Transverse colon (tissue), 4 donors: ENCODE measurements around the gene EPM2AIP1. TPM values are rescaled to one million over a fixed set of nuclear protein-coding genes. Genes with fewer than 3 reads are reported as not detected.

Source experiments
- DNase-seq: peaks from one replicate; pipeline ENCODE4 v3.0.0-alpha.2; 2019
- H3K27ac ChIP-seq, 4 donors: fragments of 200-600 bp; sonication (generic); 2 replicates each; pipeline ENCODE4 v1.5.1; 2016 to 2018; ENCODE audit warnings: inconsistent platforms in 4 of 4
- H3K27me3 ChIP-seq: fragments of 200-600 bp; sonication (generic); 2 replicates; pipeline ENCODE4 v1.5.1; 2017; ENCODE audit warnings: inconsistent platforms
- H3K36me3 ChIP-seq, 4 donors: fragments of 200-600 bp; sonication (generic); 2 replicates each; pipeline ENCODE4 v1.5.1; 2017 to 2019; ENCODE audit warnings: inconsistent platforms in 4 of 4
- H3K4me1 ChIP-seq, 4 donors: fragments of 200-600 bp; sonication (generic); 2 replicates each; pipeline ENCODE4 v1.5.1; 2017 to 2020; ENCODE audit warnings: inconsistent platforms in 4 of 4
- H3K4me3 ChIP-seq, 4 donors: fragments of 200-600 bp; sonication (generic); 1 replicate in 1 of 4; 2 replicates in 3 of 4; pipeline versions ENCODE4 v1.5.1 to v1.6.1; 2017 to 2019; ENCODE audit warnings: inconsistent platforms in 4 of 4
- H3K9me3 ChIP-seq, 2 donors: fragments of 200-600 bp; sonication (generic); 2 replicates each; pipeline ENCODE4 v1.5.1; 2017 to 2019; ENCODE audit warnings: inconsistent platforms in 2 of 2
- EP300 ChIP-seq: sonication (generic); formaldehyde crosslinking; IDR thresholded peaks from one replicate; pipeline ENCODE4 v1.6.1; 2017; ENCODE audit warnings: antibody characterized with exemption, low read depth
- POLR2A ChIP-seq: fragments of 450-650 bp; IDR thresholded peaks from one replicate; pipeline ENCODE4 v1.6.1; 2016; ENCODE audit warnings: antibody characterized with exemption, mild to moderate bottlenecking, moderate library complexity
- POLR2AphosphoS5 ChIP-seq, 3 donors: sonication (generic); formaldehyde crosslinking; IDR thresholded peaks; one replicate each; pipeline ENCODE4 v1.6.1; 2016; ENCODE audit warnings: antibody characterized with exemption in 3 of 3
- WGBS, 2 donors: methylation state at CpG; one replicate each; pipeline ENCODE4 v1.1.5; 2018; ENCODE audit warnings: low coverage in 1 of 2; 5-methylcytosine and 5-hydroxymethylcytosine counted together
- in situ Hi-C, 4 donors: fragments of 200-750 bp; cut with MboI; loops; one replicate each; pipeline versions ENCODE4 v1.15.0 to v1.15.1; 2017; ENCODE audit warnings: low sequenced_read_pairs in 3 of 4, low pct_ligation_motif_present in 1 of 4, low pct_unique_long_range_greater_than_20kb in 1 of 4
- intact Hi-C: fragments of 100-400 bp; cut with DNase I; formaldehyde crosslinking; loops from one replicate; pipeline ENCODE4 v1.15.1; 2023; ENCODE audit warnings: low total_unique reads
- total RNA-seq, 4 donors: library from RNA; depleted of rRNA; stranded (reverse); fragments of >200 nt; gene quantifications; one replicate each; pipeline ENCODE4 v1.1.0, GENCODE V29; 2016
- TF ChIP-seq, protein P1 (sequence below), 5 experiments: fragments of 200-600 bp in 3 of 5; fragments of 450-650 bp in 2 of 5; sonication (generic) in 3 of 5; IDR thresholded peaks; 1 replicate in 2 of 5; 2 replicates in 3 of 5; pipeline ENCODE4 v1.5.1; 2016 to 2017; ENCODE audit warnings: antibody characterized with exemption in 5 of 5, inconsistent platforms in 3 of 5, mild to moderate bottlenecking in 2 of 5, moderate library complexity in 1 of 5

The EPM2AIP1 gene
- total RNA-seq, 4 donors from 2014 or later = 5.8 to 22.9 (median 7.1) TPM

DNA sequence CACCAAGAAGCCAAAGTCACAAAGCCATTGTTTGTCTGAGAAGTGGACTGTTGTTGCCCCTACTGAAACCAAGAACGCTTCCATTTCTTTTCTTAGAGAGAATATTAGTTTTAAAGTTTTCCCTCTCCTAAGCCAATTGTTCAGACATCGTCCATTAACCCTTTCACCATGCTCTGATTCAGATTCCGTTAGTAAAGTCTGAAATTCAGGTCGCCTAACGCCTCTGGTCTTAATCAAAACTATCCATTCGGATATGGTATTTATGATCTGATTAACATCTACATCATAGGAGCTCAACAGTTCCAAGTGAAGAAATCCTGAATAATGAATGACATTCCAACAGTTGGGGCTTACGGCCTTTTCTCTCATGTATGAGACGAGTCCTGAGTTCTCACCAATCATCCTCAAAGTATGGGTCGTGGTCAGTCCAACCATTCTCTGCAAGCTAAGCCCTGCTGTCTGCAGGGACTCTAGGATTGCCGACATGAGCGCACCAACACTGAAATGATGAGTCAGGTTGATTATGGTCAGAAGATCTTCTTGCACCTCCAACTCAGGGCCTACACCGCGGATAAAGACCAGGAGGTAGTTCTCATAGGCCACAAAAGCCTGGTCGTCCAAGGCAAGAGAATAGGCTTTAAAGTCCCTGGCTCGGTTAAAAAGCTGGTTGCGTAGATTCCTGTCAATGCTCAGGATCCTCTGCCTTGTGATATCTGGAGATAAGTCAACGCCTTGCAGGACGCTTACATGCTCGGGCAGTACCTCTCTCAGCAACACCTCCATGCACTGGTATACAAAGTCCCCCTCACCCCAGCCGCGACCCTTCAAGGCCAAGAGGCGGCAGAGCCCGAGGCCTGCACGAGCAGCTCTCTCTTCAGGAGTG is 767 bp downstream of the EPM2AIP1 start:
- Histone ChIP-seq H3K4me3 (peak overlapping the region; percentile 17 to 80 (median 66)), H3K9me3 (no peaks in the 10 kb centered on the region), H3K36me3 (peaks cover 0 to 9% (median 3%) of the 10 kb centered on the region in 4 donors), H3K27ac (peak overlapping the region; percentile 90 to 100 (median 98)), H3K4me1 (peaks cover 27 to 59% (median 43%) of the 10 kb centered on the region in 4 donors), H3K27me3 (no peaks in the 10 kb centered on the region)
- DNase-seq = peak; percentile 35
- intact Hi-C loops = no loop called here
- no peak for TF ChIP-seq POLR2AphosphoS5 (IDR thresholded peaks at IDR 0.05)
- TF ChIP-seq EP300 = no peak
- TF ChIP-seq, protein P1, sequence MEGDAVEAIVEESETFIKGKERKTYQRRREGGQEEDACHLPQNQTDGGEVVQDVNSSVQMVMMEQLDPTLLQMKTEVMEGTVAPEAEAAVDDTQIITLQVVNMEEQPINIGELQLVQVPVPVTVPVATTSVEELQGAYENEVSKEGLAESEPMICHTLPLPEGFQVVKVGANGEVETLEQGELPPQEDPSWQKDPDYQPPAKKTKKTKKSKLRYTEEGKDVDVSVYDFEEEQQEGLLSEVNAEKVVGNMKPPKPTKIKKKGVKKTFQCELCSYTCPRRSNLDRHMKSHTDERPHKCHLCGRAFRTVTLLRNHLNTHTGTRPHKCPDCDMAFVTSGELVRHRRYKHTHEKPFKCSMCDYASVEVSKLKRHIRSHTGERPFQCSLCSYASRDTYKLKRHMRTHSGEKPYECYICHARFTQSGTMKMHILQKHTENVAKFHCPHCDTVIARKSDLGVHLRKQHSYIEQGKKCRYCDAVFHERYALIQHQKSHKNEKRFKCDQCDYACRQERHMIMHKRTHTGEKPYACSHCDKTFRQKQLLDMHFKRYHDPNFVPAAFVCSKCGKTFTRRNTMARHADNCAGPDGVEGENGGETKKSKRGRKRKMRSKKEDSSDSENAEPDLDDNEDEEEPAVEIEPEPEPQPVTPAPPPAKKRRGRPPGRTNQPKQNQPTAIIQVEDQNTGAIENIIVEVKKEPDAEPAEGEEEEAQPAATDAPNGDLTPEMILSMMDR (IDR thresholded peaks at IDR 0.05) = no peak
- no peak for TF ChIP-seq POLR2A
- in situ Hi-C loops = no loop called here
- WGBS, 2 donors = 27 to 32% methylated on average over 10 to 24 of the region's 24 CpGs

DNA sequence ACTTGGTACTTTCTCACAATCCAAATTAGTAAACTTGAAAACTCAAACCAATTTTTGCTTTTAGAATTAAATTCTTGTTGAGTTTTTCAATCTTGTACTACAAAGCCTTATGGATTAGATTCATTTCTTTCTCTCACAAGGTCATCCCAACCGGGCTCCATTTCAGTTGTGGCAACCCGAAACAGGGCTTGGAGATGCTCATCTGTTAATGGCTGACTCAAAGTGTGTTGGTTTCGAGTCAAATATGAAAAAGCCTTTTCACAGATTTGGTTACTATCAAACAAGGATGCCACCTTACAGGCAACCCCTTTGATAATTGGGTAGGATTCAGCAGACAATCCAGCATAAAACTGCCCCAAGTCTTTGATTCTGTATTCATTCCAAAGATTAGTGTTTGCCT is 1.8 kb downstream of the EPM2AIP1 start:
- peak overlapping the region; percentile 90 to 100 (median 98) for H3K27ac ChIP-seq

DNA sequence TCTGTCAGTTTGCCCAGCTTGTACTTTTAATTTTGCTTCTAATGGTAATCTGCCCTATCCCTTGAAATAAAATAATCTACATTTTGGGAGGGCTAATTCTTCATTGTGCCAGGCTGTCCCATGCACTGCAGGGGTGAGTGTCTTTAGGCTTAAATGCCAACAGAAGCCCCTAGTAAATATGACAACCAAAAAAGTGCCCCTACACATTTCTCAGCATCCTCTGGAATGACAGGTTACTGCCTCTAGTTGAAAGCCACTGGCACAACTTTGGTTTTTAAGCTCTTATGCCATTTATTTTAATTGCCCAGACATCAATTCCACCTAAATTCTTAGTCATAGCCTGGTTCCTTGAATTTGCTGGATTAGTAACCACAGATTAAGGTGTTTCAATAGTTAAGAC is 3.4 kb downstream of the EPM2AIP1 start:
- DNase-seq = no peak
- TF ChIP-seq POLR2A (no peak), POLR2AphosphoS5 (IDR thresholded peaks at IDR 0.05) (no peak), EP300 (no peak)
- TF ChIP-seq, protein P1 (IDR thresholded peaks at IDR 0.05) = no peak
- intact Hi-C loops (no loop called here), in situ Hi-C loops (no loop called here)
- Histone ChIP-seq H3K4me1 (peaks cover 27 to 54% (median 42%) of the 10 kb centered on the region in 4 donors), H3K4me3 (peak overlapping the region in 1 of 4 donors; percentile 80), H3K36me3 (peaks cover 0 to 31% (median 6%) of the 10 kb centered on the region in 4 donors), H3K9me3 (no peaks in the 10 kb centered on the region), H3K27me3 (no peaks in the 10 kb centered on the region), H3K27ac (no peak overlapping the region)

More for the DNA sequence above, 1.8 kb downstream of the EPM2AIP1 start:
- intact Hi-C loops = no loop called here
- H3K9me3 ChIP-seq = no peaks in the 10 kb centered on the region
- no peak for TF ChIP-seq POLR2AphosphoS5 (IDR thresholded peaks at IDR 0.05)
- no peak for TF ChIP-seq POLR2A
- TF ChIP-seq EP300 = no peak
- peak overlapping the region in 1 of 4 donors; percentile 80 for H3K4me3 ChIP-seq
- 81 to 83% methylated on average over 3 of the region's 3 CpGs for WGBS, 2 donors
- no peaks in the 10 kb centered on the region for H3K27me3 ChIP-seq
- DNase-seq = no peak
- H3K4me1 ChIP-seq = peaks cover 27 to 59% (median 43%) of the 10 kb centered on the region in 4 donors
- in situ Hi-C loops = no loop called here
- H3K36me3 ChIP-seq = peaks cover 0 to 15% (median 2%) of the 10 kb centered on the region in 4 donors

DNA sequence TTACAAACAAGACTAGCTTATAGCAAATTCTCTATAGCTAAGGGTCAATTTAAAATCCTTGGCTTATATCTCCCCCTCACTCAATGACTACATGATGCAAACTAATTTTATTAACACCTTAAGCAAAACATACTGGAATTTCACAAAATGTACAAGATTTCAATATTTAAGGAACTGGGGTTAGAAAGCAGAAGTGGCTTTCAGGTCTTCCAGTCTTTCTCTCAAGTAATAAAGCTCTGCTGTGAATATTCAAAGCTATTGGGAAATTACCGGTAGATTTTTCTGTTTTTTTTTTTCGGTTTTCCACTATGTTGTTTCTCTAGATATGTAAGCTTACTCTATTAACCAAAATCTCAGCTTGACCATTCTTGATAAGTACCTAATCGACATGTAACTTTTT is 3.9 kb downstream of the EPM2AIP1 start:
- H3K9me3 ChIP-seq = no peaks in the 10 kb centered on the region
- H3K4me3 ChIP-seq = peak overlapping the region in 1 of 4 donors; percentile 80
- TF ChIP-seq POLR2AphosphoS5 (IDR thresholded peaks at IDR 0.05) (no peak), POLR2A (no peak), EP300 (no peak)
- TF ChIP-seq, protein P1 (IDR thresholded peaks at IDR 0.05) = no peak
- no peaks in the 10 kb centered on the region for H3K27me3 ChIP-seq
- intact Hi-C loops = no loop called here
- in situ Hi-C loops = no loop called here
- DNase-seq = no peak
- peaks cover 22 to 48% (median 36%) of the 10 kb centered on the region in 4 donors for H3K4me1 ChIP-seq
- no peak overlapping the region for H3K27ac ChIP-seq
- WGBS, 2 donors = 61 to 69% methylated on average over 3 of the region's 3 CpGs
- H3K36me3 ChIP-seq = peaks cover 0 to 33% (median 9%) of the 10 kb centered on the region in 4 donors
